Amniotic epithelial cell (primary cell): Measurements from ENCODE around the gene ERICH2.
"Not testable (repeated sequence)": the region's sequence is repeated elsewhere in the genome, so short reads cannot be mapped to it uniquely, and the experiment has no call there.

ENCODE experiments used
- DNase-seq: peaks from one replicate; pipeline ENCODE4 v3.0.0-alpha.2; 2010; ENCODE audit warnings: low read depth

Gene ERICH2, protein sequence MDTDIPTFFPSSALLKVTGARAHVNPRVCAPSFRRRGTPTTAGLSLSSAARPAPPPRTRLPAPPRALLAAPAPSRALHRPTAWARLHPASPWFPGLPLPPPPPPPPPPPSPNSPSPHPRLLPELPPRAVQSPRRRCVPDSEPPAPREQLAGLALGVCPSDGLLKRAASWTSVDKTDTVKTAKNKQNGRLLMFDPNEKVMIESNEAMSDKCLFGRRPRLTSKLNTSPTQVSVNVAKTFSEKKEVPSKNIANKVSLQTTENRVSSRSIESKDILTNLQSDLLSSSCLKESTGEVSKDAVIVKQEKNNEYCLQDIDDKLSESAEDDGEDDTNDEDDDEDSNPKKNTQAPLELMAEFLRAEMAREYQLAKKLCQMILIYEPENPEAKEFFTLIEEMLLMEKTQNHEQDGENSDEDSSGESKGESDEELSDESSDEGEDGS

DNA sequence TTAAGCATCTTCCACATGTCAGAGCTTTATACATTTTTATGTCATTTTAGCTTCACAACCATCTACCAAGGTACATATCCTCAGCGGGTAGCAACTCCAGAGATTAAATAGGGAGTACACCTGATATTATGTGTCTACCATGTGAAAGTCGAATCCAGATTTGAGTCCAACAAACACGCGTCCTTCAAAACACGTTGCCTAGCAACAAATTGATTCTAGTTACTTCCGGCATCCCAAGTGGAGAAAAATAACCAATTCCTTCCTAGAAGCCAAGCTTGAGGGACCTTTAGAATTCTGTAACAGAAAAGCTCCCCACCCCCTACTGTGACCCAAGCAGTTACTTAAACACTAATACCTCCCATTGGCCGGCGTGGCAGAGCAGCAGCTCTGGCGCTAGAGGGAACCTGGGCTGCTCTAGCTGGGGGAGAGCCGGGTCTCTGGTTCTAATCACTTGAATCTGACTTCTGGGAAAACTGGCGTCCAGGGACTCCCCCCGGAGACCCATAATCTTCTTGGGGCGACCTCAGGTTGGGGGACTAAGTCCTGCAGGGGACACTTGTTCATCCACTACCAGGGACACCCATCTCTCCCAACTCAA, at the start of gene ERICH2:
Gene ERICH2 (plus strand): TSS at position 371 of the 598 bp plus-strand sequence. CDS start 304 bp downstream, outside the sequence.
- DNase-seq: peak; percentile 34

DNA sequence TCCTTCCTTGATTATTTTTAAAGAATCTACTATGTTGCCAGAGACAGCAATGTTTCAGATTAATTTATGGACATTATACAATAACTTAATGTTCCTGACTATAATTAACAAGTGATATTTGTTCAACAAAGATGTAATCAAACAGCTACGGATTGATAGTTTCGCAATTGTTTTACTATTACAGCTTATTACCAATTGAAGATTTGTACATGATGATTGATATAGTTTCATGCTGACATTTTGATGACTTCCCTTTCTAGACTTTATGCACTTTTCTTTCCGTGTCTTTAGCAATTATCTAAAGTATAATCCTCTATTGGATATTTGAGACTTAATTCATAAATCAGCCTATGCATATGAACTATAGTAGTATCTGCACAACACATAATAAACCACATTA, 48.5 kb upstream of the ERICH2 start:
- DNase-seq: no peak

DNA sequence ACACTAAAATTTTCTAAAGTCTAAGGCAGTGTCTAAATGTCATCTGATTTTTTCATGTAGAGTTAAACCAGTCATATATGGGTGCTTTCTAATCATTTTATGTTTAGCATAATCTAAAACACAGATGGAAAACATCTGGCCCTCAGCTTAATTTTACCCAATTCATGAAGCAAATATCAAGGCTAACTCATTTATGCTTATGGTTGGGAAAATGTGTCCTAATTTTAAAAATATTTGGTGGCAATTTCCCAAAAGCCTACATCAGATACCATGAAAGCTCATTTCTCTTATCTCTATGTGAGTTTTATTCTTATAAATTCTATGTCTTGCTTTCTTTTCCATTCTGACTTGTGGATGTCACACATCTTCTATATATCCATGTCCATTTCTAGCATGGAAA, 47.9 kb upstream of the ERICH2 start:
- no peak for DNase-seq

DNA sequence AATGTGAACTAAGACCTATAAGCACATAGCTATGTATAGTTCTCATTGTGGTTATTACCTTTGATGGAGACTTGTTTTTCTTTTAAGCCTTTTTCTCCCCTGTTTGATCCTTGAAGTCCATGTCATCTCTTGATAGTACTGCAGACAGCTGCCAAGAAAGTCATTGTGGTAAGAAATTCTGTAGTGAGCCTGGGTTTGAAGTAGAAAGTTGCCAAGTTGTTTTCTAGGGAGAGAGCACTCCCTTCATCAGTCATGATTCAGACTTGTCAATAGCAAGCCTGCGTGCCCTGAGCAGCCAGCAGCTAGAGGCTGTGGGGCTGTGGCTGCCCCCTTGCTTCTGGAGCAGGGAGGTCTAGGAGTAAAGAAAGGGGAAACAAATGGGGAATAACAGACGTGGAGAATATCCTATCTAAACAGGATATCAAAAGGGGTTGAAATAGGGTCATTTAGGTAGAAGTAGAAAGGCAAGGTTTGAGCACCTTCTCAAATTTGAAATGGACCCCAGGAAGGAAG, 46.7 kb upstream of the ERICH2 start:
- no peak for DNase-seq

DNA sequence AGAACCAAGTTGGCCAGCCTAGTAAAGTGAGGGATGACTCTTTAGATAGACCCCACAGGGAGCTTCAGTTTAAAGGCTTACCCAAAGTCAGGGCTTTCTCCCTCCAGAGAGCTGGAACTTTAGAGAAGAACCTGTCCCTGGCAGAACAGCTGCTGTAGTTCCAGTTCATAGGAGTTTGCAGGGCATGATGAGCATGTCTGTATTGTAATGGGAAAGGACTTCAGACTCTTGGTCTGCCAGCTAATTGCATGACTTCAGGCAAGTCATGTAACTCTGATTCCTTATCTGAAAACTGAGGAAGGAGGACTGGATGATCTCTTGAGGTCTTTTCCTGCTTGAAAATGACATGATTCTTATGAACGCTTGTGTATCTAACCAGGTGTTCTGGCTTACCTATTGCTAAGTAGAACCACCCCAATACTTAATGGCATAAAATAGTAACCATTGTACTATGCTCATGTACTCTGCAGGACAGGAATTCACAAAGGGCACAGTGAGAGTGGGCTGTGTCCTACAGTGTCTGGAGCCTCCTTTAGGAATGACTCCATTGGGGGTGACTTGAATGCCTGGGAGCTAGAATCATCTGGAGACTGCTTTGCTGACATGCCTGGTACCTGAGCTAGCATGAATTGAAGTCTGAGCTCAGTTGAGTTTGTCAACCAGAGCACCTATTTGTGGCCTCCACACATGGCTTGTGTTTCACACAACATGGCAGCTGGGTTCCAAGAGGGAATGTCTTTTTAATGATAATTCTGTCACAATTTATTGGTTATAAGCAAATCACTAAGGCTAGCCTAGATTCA, 36.2 kb upstream of the ERICH2 start:
- DNase-seq: no peak

DNA sequence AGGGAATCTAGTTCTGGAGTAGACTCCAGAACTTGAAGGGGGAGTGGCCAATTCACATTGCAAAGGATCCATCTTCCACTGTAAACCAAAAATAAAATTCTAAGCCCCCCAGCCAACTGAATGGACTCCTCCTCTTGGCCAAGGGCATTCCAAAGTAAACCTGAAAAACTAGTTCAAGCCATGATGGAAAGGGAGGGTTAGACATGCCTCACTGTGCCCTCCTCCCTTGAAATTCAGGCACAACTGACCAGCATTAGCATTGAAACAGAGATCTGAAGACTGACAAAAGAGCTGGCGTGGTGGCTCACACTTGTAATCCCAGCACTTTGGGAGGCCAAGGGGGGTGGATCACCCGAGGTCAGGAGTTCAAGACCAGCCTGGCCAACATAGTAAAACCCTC, 35.6 kb upstream of the ERICH2 start:
- not testable (repeated sequence) for DNase-seq

DNA sequence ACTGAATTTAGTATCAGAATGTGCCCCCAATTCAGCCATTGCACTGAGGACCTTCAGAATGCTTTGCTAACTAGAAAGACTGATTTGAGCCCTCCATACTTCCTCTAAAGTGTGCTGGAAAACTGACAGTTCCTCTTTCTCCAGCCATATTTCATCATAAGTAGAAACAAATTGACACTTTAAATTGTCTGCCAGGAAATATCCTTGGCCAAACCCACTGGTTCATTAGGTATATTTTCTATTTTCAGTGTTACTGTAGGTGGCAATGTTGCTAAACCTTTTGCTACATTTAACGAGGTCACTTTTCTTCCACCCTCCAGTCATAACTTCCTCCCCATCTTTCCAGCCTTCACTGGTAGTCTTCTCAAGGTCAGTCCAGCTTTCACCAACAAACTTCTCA, 33.5 kb upstream of the ERICH2 start:
- no peak for DNase-seq

DNA sequence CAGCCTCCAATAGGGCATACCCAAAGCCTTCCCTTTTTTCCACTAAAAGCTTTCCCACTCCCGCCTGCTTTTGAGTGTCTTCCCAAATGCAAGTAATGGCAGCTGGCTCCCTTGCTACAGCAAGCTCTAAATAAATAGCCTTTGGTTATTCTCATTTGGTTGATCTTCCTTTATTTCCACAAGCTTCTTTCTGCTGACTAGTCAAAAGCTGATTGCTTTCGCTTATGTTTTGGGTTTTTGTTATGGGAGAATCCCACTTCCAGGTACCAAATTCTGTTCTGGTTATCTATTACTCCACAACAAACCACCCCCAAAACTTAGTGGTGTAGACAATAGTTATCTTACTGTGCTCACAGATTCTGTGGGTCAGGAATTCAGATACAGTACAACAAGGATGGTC, 32.8 kb upstream of the ERICH2 start:
- no peak for DNase-seq

DNA sequence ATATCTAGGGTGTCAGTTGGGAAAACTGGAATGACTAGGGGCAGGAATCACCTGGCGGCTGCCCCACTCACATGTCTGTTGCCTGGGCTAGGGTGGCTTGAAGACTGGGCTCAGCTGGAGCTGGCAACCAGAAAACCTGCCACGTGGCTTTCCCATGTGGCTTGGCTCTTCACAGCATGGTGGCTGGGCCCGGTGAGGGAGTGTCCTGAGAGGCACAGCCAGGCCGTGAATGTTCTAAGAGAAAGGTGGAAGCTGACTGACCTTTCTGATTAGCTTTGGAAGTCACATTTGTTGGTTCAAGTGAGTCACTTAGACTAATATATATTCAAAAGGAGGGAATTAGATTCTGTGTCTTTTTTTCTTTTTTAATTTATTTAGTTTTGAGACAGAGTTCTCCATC, 32.4 kb upstream of the ERICH2 start:
- no peak for DNase-seq

DNA sequence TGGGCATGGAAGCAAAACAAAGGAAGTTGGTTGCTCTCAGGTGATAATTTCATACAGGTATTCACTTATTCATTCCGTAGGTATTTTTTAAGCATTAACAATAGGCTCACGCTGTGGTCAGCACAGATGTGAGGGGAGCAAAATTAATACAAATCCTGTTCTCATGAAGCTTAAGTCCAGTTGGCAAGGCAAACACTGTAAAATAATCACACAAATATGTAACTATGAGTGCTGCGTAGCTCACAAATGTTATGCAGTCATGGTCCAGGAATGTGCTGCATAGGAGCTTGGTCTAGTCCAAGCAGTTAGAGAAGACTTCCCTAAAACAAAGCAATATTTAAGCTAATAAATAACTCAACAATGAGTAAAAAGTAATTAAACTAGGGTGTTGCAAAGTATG, 31.1 kb upstream of the ERICH2 start:
- peak; percentile 91 for DNase-seq

DNA sequence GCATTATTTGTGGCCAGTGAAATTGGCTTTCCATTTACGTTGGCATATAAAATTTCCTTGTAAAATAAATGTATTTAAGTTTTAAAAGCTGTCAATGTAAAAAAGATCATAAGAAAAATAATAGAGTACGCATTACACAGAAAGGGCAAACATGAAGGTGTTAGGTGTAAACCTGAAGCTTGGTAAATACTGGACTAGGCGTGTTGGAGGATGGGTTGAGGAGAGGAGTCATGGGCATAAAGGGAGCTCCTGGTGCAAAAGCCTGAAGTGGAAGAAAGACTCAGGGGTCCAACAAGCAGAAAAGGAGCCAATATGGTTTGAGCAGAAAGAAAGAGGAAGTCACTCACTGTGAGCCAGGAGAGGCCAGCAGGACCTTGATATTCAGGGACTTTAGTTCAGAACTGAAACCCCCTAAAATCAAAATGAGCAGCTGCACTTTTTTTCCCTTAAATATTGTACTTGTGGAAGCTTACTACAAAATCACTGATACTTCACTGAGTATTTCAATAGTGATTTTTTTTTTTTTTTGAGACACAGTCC, 30.6 kb upstream of the ERICH2 start:
- no peak for DNase-seq

DNA sequence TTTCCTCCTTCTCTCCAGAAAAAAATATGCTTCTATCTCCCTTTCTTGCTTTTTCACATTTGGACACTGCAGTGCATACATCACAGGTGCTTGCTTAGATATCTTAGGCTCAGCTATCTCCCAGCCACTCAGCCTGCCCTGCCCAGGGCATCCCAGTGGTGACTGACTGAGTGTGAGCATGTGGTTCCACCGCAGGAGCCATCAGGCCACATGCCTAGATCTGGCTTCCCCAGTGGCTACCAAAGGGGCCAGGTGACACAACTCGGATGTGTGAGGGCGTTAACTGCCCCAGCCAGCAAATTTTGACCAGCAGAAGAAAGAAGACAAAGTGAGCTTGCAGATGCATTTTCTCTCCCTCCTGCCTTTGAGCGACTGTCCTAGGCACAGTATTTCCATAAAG, 29.5 kb upstream of the ERICH2 start:
- no peak for DNase-seq

DNA sequence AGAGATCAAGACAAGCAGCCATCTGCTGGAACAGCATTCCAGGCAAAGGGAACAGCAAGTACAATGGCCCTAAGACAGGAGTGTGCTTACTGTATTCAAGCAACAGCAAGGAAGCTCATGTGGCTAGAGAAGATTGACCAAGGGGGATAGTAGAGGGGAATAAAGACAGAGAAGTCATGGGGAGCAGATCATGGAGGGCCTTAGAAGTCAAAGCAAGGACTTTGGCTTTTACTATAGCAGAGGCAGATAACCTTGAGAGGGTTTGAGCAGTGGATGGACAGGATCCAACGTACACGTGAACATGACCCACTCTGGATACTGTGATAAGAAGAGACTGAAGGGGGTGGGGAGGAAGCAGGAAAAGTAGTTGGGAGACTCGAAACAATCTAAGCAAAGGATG, 28.2 kb upstream of the ERICH2 start:
- DNase-seq: no peak

DNA sequence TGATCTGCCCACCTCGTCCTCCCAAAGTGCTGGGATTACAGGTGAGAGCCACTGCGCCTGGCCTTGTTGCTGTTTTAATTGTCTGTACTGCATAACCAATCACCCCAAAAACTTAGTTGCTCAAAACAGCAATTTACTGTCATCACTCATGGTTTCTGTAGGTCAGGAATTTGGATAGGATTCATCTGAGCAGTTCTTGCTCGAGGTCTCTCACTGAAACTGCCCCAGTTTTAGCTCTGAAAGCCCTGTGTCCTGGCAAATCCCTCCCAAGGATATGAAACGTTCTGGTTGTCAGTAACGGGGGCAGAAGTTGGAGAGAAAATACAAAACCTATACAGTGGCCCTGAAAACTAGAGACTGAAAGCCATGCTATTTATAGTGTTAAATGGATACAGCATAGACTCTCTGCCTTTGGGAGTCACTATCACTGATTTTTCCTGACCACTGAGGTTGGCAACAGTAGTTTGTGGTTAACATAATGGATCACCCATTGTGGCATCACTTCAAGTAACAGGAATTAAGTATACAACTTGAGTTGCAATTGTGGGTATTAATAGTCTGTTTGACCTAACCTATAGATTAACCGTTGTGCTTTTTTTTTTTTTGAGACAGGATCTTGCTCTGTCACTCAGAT, 27.2 kb upstream of the ERICH2 start:
- DNase-seq: peak; percentile 63

DNA sequence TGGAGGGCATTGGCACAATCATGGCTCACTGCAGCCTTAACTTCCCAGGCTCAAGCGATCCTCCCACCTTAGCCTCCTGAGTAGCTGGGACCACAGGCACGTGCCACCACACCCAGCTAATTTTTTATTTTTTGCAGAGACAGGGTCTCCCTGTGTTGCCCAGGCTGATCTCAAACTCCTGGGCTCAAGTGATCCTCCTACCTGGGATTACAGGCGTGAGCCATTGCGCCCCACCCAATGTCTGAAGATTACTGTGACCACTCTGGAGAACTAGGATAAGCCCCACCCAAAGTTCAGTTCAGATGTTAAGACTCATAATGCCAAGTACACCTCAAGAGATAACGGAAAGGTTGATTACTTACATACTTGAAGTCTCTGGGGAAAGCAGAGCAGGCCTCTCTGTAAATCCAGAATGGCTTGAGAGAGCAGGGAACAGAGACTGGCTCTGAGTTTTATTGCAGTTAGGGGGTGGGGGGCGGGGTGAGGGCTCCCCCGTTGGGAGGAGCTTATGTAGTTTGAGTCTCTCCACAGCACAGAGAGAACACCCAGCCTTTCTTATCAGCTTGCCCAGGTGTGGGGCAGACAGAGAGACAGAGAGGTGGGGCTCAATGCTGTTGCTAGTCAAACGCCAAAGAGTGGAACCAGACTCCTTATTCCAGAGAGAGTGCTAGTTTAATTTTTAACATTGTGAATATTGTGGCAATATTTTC, 26.5 kb upstream of the ERICH2 start:
- DNase-seq: peak; percentile 14

DNA sequence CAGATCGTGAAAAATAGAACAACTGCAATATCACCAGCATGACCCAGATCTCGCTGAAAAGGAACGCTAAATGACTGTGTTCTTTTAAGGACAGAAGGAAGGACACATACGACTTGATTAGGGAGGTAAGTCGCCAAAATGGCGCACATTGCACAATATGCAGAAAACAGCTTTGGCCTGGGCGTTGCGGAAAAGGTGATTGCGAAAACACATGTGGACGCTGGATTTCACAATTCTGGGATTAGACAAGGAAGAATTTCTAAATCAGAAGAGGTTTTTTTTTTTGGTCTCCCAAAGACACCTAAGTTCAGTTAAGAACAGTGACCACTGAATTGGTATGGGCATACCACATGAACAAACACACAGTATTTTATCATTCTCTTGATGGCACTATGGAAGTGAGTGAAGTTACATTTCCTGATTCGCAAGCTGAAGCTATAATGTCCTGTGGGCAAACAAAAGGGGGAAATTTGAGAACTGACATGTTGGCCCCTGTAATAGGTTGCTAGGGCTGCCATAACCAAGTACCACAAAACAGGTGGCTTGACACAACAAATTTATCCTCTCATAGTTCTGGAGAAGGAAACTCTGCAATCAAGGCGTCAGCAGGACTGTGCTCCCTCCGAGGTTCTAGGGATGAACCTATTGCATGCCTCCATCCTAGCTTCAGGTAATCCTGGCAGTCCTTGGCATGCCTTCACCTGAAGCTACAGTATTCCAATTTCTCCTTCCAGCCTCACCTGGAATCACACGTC, 25.8 kb upstream of the ERICH2 start:
- peak; percentile 89 for DNase-seq

DNA sequence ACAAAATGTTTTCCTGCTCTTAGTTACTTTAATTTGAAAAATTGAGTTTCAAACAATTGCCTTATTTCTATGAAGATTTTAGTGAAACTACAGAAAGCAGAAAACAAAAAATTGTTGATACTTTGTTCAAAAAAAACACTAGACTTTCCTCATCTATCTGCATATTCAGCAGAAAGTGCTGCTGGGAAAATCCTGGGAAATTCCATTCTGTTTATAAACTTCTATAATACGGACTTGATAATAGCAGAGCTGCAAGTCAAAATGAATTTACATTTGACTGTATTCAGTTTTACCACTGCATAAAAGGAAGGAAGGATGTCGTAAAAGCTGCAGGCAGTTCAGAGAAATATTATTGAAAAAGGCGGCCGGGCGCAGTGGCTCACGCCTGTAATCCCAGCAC, 24.9 kb upstream of the ERICH2 start:
- no peak for DNase-seq

DNA sequence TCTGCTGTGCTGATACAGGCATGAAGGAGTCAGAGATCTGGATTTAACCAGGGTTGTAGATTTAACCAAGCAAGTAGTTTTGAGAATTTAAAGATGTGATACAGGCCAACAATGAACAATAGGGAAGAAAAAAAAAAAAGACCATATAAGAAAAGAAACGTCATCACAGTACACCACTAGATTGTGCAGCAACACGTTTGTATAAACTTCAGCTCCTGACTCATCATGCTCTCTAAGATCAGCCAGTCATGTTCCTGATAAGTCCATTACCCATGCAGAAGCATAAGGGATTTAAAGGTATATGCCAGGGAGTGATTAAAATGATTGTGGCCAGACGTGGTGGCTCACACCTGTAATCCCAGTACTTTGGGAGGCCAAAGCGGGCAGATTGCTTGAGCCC, 22.3 kb upstream of the ERICH2 start:
- DNase-seq: peak; percentile 90

DNA sequence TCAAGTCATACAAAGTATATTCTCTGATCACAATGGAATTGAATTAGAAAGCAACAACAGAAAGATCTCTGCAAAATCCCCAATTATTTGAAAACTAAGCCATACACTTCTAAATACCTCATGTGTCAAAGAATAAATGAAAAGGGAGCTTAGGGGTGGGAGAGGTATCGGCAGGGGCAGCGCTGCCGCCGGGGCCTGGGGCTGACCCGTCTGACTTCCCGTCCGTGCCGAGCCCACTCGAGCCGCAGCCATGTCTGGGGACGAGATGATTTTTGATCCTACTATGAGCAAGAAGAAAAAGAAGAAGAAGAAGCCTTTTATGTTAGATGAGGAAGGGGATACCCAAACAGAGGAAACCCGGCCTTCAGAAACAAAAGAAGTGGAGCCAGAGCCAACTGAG, 18.6 kb upstream of the ERICH2 start:
- not testable (repeated sequence) for DNase-seq

DNA sequence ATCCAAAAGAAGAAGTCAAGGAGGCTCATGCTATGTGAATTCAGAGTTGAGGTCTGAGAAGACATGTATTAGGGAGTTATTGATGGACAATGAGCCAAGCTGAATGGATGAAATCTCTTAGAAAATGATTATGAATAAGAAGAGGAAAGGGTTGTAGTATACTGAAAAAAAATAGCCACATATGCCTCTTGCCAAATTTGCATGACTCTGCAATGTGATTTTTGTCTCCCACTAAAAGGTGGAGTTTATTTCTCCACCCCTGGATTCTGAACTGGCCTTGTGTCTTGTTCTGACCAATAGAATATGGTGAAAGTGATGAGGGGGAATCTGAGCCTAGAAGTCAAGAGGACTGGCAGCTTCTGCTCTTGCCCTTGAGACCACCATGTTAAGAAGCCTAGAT, 8.6 kb upstream of the ERICH2 start:
- no peak for DNase-seq

DNA sequence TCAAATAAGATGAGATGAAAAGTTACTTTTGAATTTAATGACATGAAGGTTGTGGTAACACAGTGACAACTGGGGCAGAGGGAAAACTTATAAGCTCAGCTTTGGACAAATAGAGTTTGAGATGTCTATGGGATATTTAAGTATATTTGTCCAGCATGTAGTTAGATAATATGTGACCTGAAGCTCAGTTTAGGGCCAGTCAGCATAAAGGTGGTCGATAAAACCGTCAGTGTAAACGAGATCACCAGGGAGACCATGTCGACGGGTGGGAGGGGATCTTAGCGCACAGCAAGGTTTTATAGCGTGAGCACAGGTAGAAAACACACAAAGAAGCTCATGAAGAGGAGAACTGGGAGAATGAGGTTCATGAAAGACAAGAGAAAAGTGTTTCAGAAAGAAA, 7.4 kb upstream of the ERICH2 start:
- DNase-seq: no peak
